ENCODE results near the gene WDR46. TPM values are rescaled to one million over a fixed set of nuclear protein-coding genes. Genes with fewer than 3 reads are reported as not detected.
A peak's percentile ranks its signal among the peaks of the same experiment; 100 is the strongest.

Gene WDR46
- total and polyA plus RNA-seq, 2 of the 13 experiments (the other 11 are each of a cell fraction or from before 2014, with no cell fraction given): 47.4 to 105 TPM

- TF ChIP-seq ZNF646 (CRISPR knock-in tag; IDR thresholded peaks at IDR 0.05) (no peak), RXRB (CRISPR knock-in tag; IDR thresholded peaks at IDR 0.05; ENCODE audit: borderline replicate concordance) (peak; percentile 86), ZNF577 (CRISPR knock-in tag; IDR thresholded peaks at IDR 0.05; ENCODE audit: borderline replicate concordance, low read depth) (no peak), ZNF740 (CRISPR knock-in tag; IDR thresholded peaks at IDR 0.05) (no peak), CREB3 (CRISPR knock-in tag; IDR thresholded peaks at IDR 0.05) (no peak), SIN3B (IDR thresholded peaks at IDR 0.05; ENCODE audit: low read length) (no peak), RFXANK (CRISPR knock-in tag; IDR thresholded peaks at IDR 0.05) (no peak), ZFP91 (CRISPR knock-in tag; IDR thresholded peaks at IDR 0.05; ENCODE audit: borderline replicate concordance) (peak; percentile 64), SMAD3 (CRISPR knock-in tag; IDR thresholded peaks at IDR 0.05) (no peak), HOXD1 (CRISPR knock-in tag; IDR thresholded peaks at IDR 0.05) (no peak), TIGD3 (CRISPR knock-in tag; IDR thresholded peaks at IDR 0.05; ENCODE audit: borderline replicate concordance) (no peak), GPBP1L1 (CRISPR knock-in tag; IDR thresholded peaks at IDR 0.05) (no peak), ZNF777 (CRISPR knock-in tag; IDR thresholded peaks at IDR 0.05) (no peak)
These were observed 23.5 kb upstream of the WDR46 start (continued) for GRCh38 chr6:33312361-33313104.
